ENCODE measurements around the gene CEP350.
A peak's percentile ranks its signal among the peaks of the same experiment; 100 is the strongest.

Gene CEP350

GRCh38 chr1:179954493-179955286 lies at the start of gene CEP350:
CEP350 (plus strand) TSS chr1:179954810; CDS start chr1:179986182, 31,372 bp downstream.
- peak; percentile 94 for DNase-seq (ENCODE audit: low spot score)
- FAIRE-seq = peak; percentile 82

- no peak for DNase-seq (ENCODE audit: low spot score)
- FAIRE-seq = no peak
Measured at GRCh38 chr1:179910934-179911333, 43.7 kb upstream of the CEP350 start.

- FAIRE-seq = no peak
- no peak for DNase-seq (ENCODE audit: low spot score)
Measured at GRCh38 chr1:179911812-179912211, 42.8 kb upstream of the CEP350 start.

- DNase-seq (ENCODE audit: low spot score) (no peak), FAIRE-seq (no peak)
Measured at GRCh38 chr1:179917601-179918429, 36.8 kb upstream of the CEP350 start.

- DNase-seq (ENCODE audit: low spot score) = no peak
- FAIRE-seq = no peak
Measured at GRCh38 chr1:179921472-179921871, 33.1 kb upstream of the CEP350 start.

- DNase-seq (ENCODE audit: low spot score) (no peak), FAIRE-seq (no peak)
Measured at GRCh38 chr1:179921981-179922872, 32.4 kb upstream of the CEP350 start.

GRCh38 chr1:179923029-179923428 lies 31.6 kb upstream of the CEP350 start:
- no peak for DNase-seq (ENCODE audit: low spot score)
- no peak for FAIRE-seq

- FAIRE-seq = no peak
Measured at GRCh38 chr1:179924268-179924667, 30.3 kb upstream of the CEP350 start.

GRCh38 chr1:179925302-179925701 lies 29.3 kb upstream of the CEP350 start:
- FAIRE-seq (no peak), DNase-seq (ENCODE audit: low spot score) (no peak)

More at GRCh38 chr1:179924268-179924667, 30.3 kb upstream of the CEP350 start:
- no peak for DNase-seq (ENCODE audit: low spot score)

GRCh38 chr1:179925922-179926849 lies 28.4 kb upstream of the CEP350 start:
- DNase-seq (ENCODE audit: low spot score) (no peak), FAIRE-seq (no peak)

GRCh38 chr1:179926850-179927205 lies 27.8 kb upstream of the CEP350 start:
- DNase-seq (ENCODE audit: low spot score) = no peak
- FAIRE-seq = no peak

- no peak for DNase-seq (ENCODE audit: low spot score)
- FAIRE-seq = no peak
Measured at GRCh38 chr1:179929955-179930798, 24.4 kb upstream of the CEP350 start.

GRCh38 chr1:179930867-179931266 lies 23.7 kb upstream of the CEP350 start:
- no peak for DNase-seq (ENCODE audit: low spot score)
- FAIRE-seq = no peak

GRCh38 chr1:179933219-179933618 lies 21.4 kb upstream of the CEP350 start:
- DNase-seq (ENCODE audit: low spot score) = no peak
- FAIRE-seq = no peak

GRCh38 chr1:179935909-179936496 lies 18.6 kb upstream of the CEP350 start:
- FAIRE-seq = no peak

GRCh38 chr1:179937668-179938254 lies 16.8 kb upstream of the CEP350 start:
- DNase-seq (ENCODE audit: low spot score) = no peak
- FAIRE-seq = no peak

More at GRCh38 chr1:179935909-179936496, 18.6 kb upstream of the CEP350 start:
- DNase-seq (ENCODE audit: low spot score) = no peak

- no peak for DNase-seq (ENCODE audit: low spot score)
- FAIRE-seq = no peak
Measured at GRCh38 chr1:179938752-179939151, 15.9 kb upstream of the CEP350 start.

- FAIRE-seq = no peak
Measured at GRCh38 chr1:179939941-179940340, 14.7 kb upstream of the CEP350 start.

GRCh38 chr1:179941454-179941853 lies 13.2 kb upstream of the CEP350 start:
- FAIRE-seq (no peak), DNase-seq (ENCODE audit: low spot score) (no peak)

More at GRCh38 chr1:179939941-179940340, 14.7 kb upstream of the CEP350 start:
- no peak for DNase-seq (ENCODE audit: low spot score)
